ENCODE results near the gene FBF1.
A peak's percentile ranks its signal among the peaks of the same experiment; 100 is the strongest.

Gene FBF1

GRCh38 chr17:75914643-75915267, 26.1 kb downstream of the FBF1 start:
- DNase-seq: no peak

- no peak for DNase-seq
Observed at GRCh38 chr17:75913537-75914210, 27.2 kb downstream of the FBF1 start.

GRCh38 chr17:75910699-75911098, 30.1 kb downstream of the FBF1 start:
- no peak for DNase-seq

GRCh38 chr17:75909812-75910274, 31.0 kb downstream of the FBF1 start:
- DNase-seq: peak; percentile 30

GRCh38 chr17:75909051-75909811, 31.6 kb downstream of the FBF1 start:
- DNase-seq: no peak

- peak; percentile 50 for DNase-seq
Observed at GRCh38 chr17:75908201-75908600, 32.6 kb downstream of the FBF1 start.

- no peak for DNase-seq
Observed at GRCh38 chr17:75906143-75906884, 34.5 kb downstream of the FBF1 start.

- DNase-seq: peak; percentile 95
Observed at GRCh38 chr17:75904749-75905521, 35.9 kb downstream of the FBF1 start, which contains the start of gene MRPL38. MRPL38 (minus strand) TSS chr17:75904884; CDS start chr17:75904875, 9 bp downstream.

GRCh38 chr17:75902406-75902805, 38.4 kb downstream of the FBF1 start:
- no peak for DNase-seq

- DNase-seq: no peak
Observed at GRCh38 chr17:75901727-75902126, 39.1 kb downstream of the FBF1 start.

GRCh38 chr17:75900691-75901533, 39.9 kb downstream of the FBF1 start:
- DNase-seq: no peak

- no peak for DNase-seq
Observed at GRCh38 chr17:75899767-75900468, 40.9 kb downstream of the FBF1 start.

- DNase-seq: no peak
Observed at GRCh38 chr17:75899353-75899752, 41.5 kb downstream of the FBF1 start.

GRCh38 chr17:75898791-75899190, 42.1 kb downstream of the FBF1 start:
- DNase-seq: no peak

GRCh38 chr17:75898065-75898464, 42.8 kb downstream of the FBF1 start:
- no peak for DNase-seq

- DNase-seq: no peak
Observed at GRCh38 chr17:75897160-75898019, 43.5 kb downstream of the FBF1 start.

- DNase-seq: no peak
Observed at GRCh38 chr17:75896415-75897159, 44.3 kb downstream of the FBF1 start, which contains the start of gene TRIM65. TRIM65 (minus strand) TSS chr17:75896951; CDS start chr17:75896937, 14 bp downstream.

- DNase-seq: no peak
Observed at GRCh38 chr17:75895370-75896155, 45.3 kb downstream of the FBF1 start.
